Stimulated activated CD4-positive, alpha-beta T cell treated with anti-CD3 and anti-CD28 coated beads, Interleukin-12 subunit alpha, Interleukin-12 subunit beta, amount 100 ng/mL, for 24 hours (primary cell): Measurements from ENCODE around the gene KRTAP19-2.
"Not testable (repeated sequence)": the region's sequence is repeated elsewhere in the genome, so short reads cannot be mapped to it uniquely, and the experiment has no call there.

Experiments used
- DNase-seq, 2 experiments: peaks; one replicate each; pipeline ENCODE4 v3.0.0-alpha.2; 2020; ENCODE audit warnings: low read depth in 2 of 2

The KRTAP19-2 gene

GRCh38 chr21:30487336-30487735 is at the start of gene KRTAP19-2:
Gene KRTAP19-2 (minus strand): TSS chr21:30487436. CDS start chr21:30487348, 88 bp downstream.
- no peak for DNase-seq

GRCh38 chr21:30518876-30519275 is 31.6 kb upstream of the KRTAP19-2 start:
- DNase-seq: no peak

- DNase-seq: no peak
Observed at GRCh38 chr21:30515681-30516080, 28.4 kb upstream of the KRTAP19-2 start.

GRCh38 chr21:30505621-30506205 is 18.5 kb upstream of the KRTAP19-2 start:
- DNase-seq: not testable (repeated sequence)

- DNase-seq: no peak
Observed at GRCh38 chr21:30502041-30502440, 14.8 kb upstream of the KRTAP19-2 start, which contains the start of gene KRTAP19-5. Gene KRTAP19-5 (minus strand): TSS chr21:30502141. CDS start chr21:30502090, 51 bp downstream.

GRCh38 chr21:30497065-30497464 is 9.8 kb upstream of the KRTAP19-2 start, which contains the start of gene KRTAP19-4:
Gene KRTAP19-4 (minus strand): TSS chr21:30497165. CDS start chr21:30497110, 55 bp downstream.
- DNase-seq: no peak

- DNase-seq: no peak
Observed at GRCh38 chr21:30491963-30492428, 4.8 kb upstream of the KRTAP19-2 start, which contains the start of gene KRTAP19-3. Gene KRTAP19-3 (minus strand): TSS chr21:30492013. CDS start chr21:30491957, 56 bp downstream.

- DNase-seq: no peak
Observed at GRCh38 chr21:30486180-30486579, 1.1 kb downstream of the KRTAP19-2 start.

- DNase-seq: no peak
Observed at GRCh38 chr21:30482130-30482529, 5.1 kb downstream of the KRTAP19-2 start.

GRCh38 chr21:30480145-30480544 is 7.1 kb downstream of the KRTAP19-2 start, which contains the start of gene KRTAP19-1:
Gene KRTAP19-1 (minus strand): TSS chr21:30480367. CDS start chr21:30480317, 50 bp downstream.
- DNase-seq: no peak

- no peak for DNase-seq
Observed at GRCh38 chr21:30479259-30479658, 8.0 kb downstream of the KRTAP19-2 start.

GRCh38 chr21:30478004-30478403 is 9.2 kb downstream of the KRTAP19-2 start:
- DNase-seq: no peak

- no peak for DNase-seq
Observed at GRCh38 chr21:30468900-30469714, 18.1 kb downstream of the KRTAP19-2 start.

GRCh38 chr21:30463713-30464112 is 23.5 kb downstream of the KRTAP19-2 start:
- DNase-seq: no peak

- no peak for DNase-seq
Observed at GRCh38 chr21:30448514-30448913, 38.7 kb downstream of the KRTAP19-2 start.

- no peak for DNase-seq
Observed at GRCh38 chr21:30447056-30447455, 40.2 kb downstream of the KRTAP19-2 start.

GRCh38 chr21:30444204-30444603 is 43.0 kb downstream of the KRTAP19-2 start:
- no peak for DNase-seq

GRCh38 chr21:30443226-30443625 is 44.0 kb downstream of the KRTAP19-2 start:
- DNase-seq: no peak

GRCh38 chr21:30439975-30440374 is 47.3 kb downstream of the KRTAP19-2 start, which contains the start of gene KRTAP15-1:
Gene KRTAP15-1 (plus strand): TSS chr21:30440275. CDS start chr21:30440328, 53 bp downstream.
- DNase-seq: no peak
